Sigmoid colon (tissue), 7 donors: ENCODE measurements around the gene LRRC7. TPM values are rescaled to one million over a fixed set of nuclear protein-coding genes. Genes with fewer than 3 reads are reported as not detected.

Experiments
- DNase-seq: peaks from one replicate; pipeline ENCODE4 v3.0.0-alpha.2; 2019
- H3K27ac ChIP-seq, 4 donors: fragments of 200-600 bp; sonication (generic); one replicate each; pipeline ENCODE4 v1.5.1; 2016 to 2019; ENCODE audit warnings: mild to moderate bottlenecking in 1 of 4
- H3K27me3 ChIP-seq, 3 donors: fragments of 200-600 bp; sonication (generic); one replicate each; pipeline ENCODE4 v1.5.1; 2019; ENCODE audit warnings: mild to moderate bottlenecking in 1 of 3
- H3K36me3 ChIP-seq, 4 donors: fragments of 200-600 bp; sonication (generic); one replicate each; pipeline ENCODE4 v1.5.1; 2016 to 2019
- H3K4me1 ChIP-seq, 4 donors: fragments of 200-600 bp; sonication (generic); one replicate each; pipeline ENCODE4 v1.5.1; 2017 to 2019
- H3K4me3 ChIP-seq, 4 donors: fragments of 200-600 bp; sonication (generic); one replicate each; pipeline ENCODE4 v1.5.1; 2017 to 2019; ENCODE audit warnings: mild to moderate bottlenecking in 2 of 4, moderate library complexity in 1 of 4
- H3K9me3 ChIP-seq, 4 donors: fragments of 200-600 bp in 3 of 4; sonication (generic) in 3 of 4; one replicate each; pipeline versions ENCODE4 v1.5.1 to v1.6.1; 2013 to 2019
- CTCF ChIP-seq, 4 experiments: fragments of 450-650 bp in 3 of 4; fragments of 200-600 bp in 1 of 4; IDR thresholded peaks; one replicate each; pipeline ENCODE4 v1.5.1; 2016 to 2019; ENCODE audit warnings: antibody characterized with exemption in 4 of 4, mild to moderate bottlenecking in 3 of 4, moderate library complexity in 2 of 4
- EP300 ChIP-seq, 4 donors: sonication (generic); formaldehyde crosslinking; IDR thresholded peaks; one replicate each; pipeline ENCODE4 v1.6.1; 2017; ENCODE audit warnings: antibody characterized with exemption in 4 of 4
- POLR2A ChIP-seq, 2 donors: fragments of 450-650 bp; IDR thresholded peaks; one replicate each; pipeline ENCODE4 v1.6.1; 2016; ENCODE audit warnings: antibody characterized with exemption in 2 of 2, mild to moderate bottlenecking in 2 of 2, moderate library complexity in 2 of 2
- POLR2AphosphoS5 ChIP-seq, 4 donors: sonication (generic); formaldehyde crosslinking; IDR thresholded peaks; one replicate each; pipeline ENCODE4 v1.6.1; 2017; ENCODE audit warnings: antibody characterized with exemption in 4 of 4
- WGBS, 2 donors: extraction: QIAGEN DNeasy Blood & Tissue Kit; methylation state at CpG; one replicate each; pipeline ENCODE4 v1.1.7; 2013; 5-methylcytosine and 5-hydroxymethylcytosine counted together
- intact Hi-C: fragments of 100-400 bp; cut with DNase I; formaldehyde crosslinking; loops from one replicate; pipeline ENCODE4 v1.15.1; 2023
- polyA plus RNA-seq, 3 donors: library from polyadenylated mRNA; stranded (reverse); fragments of 200-250 nt; gene quantifications; one replicate each; pipeline ENCODE4 v1.2.3, GENCODE V29; 2013
- total RNA-seq, 4 donors: library from RNA; depleted of rRNA; stranded (reverse); fragments of >200 nt; gene quantifications; one replicate each; pipeline ENCODE4 v1.1.0, GENCODE V29; 2016
- donor health status: healthy with polysubstance abuse.
- donor health status: Bipolar disorder and iron deficiency.
- donor health status: healthy.

Gene LRRC7
- total and polyA plus RNA-seq, 7 donors: 0.16 to 1.9 (median 0.41) TPM; not detected in 2

- WGBS, 2 donors: 2 to 4% methylated on average over 12 of the region's 12 CpGs
- H3K27me3 ChIP-seq: peaks cover 0 to 33% (median 6%) of the 10 kb centered on the region in 3 donors
- intact Hi-C loops: no loop called here
- no peaks in the 10 kb centered on the region for H3K36me3 ChIP-seq
- no peak overlapping the region for H3K27ac ChIP-seq
- H3K4me3 ChIP-seq: peak overlapping the region; percentile 34 to 68 (median 56)
- peaks cover 0 to 26% (median 22%) of the 10 kb centered on the region in 4 donors for H3K4me1 ChIP-seq
- H3K9me3 ChIP-seq: no peaks in the 10 kb centered on the region
- TF ChIP-seq EP300 (IDR thresholded peaks at IDR 0.05): no peak
- TF ChIP-seq CTCF (IDR thresholded peaks at IDR 0.05): no peak
- TF ChIP-seq POLR2AphosphoS5 (IDR thresholded peaks at IDR 0.05): no peak
- no peak for TF ChIP-seq POLR2A (IDR thresholded peaks at IDR 0.05)
- DNase-seq: no peak
Observed at GRCh38 chr1:69569175-69569541, 1.4 kb downstream of the LRRC7 start.

- peaks cover 0 to 33% (median 6%) of the 10 kb centered on the region in 3 donors for H3K27me3 ChIP-seq
- no peaks in the 10 kb centered on the region for H3K36me3 ChIP-seq
- TF ChIP-seq POLR2A (IDR thresholded peaks at IDR 0.05) (no peak), POLR2AphosphoS5 (IDR thresholded peaks at IDR 0.05) (no peak), EP300 (IDR thresholded peaks at IDR 0.05) (no peak), CTCF (IDR thresholded peaks at IDR 0.05) (no peak)
- intact Hi-C loops: no loop called here
- DNase-seq: no peak
- H3K4me3 ChIP-seq: peak overlapping the region in 3 of 4 donors; percentile 50 to 68 (median 63)
- 4 to 6% methylated on average over 26 of the region's 26 CpGs for WGBS, 2 donors
- H3K27ac ChIP-seq: no peak overlapping the region
- H3K4me1 ChIP-seq: peaks cover 0 to 26% (median 22%) of the 10 kb centered on the region in 4 donors
- H3K9me3 ChIP-seq: no peaks in the 10 kb centered on the region
Observed at GRCh38 chr1:69569576-69570328, 2.0 kb downstream of the LRRC7 start.

GRCh38 chr1:69570356-69570755 is 2.6 kb downstream of the LRRC7 start:
- Histone ChIP-seq H3K4me1 (peaks cover 0 to 26% (median 22%) of the 10 kb centered on the region in 4 donors), H3K9me3 (no peaks in the 10 kb centered on the region), H3K27me3 (peaks cover 0 to 33% (median 6%) of the 10 kb centered on the region in 3 donors), H3K4me3 (peak overlapping the region in 2 of 4 donors; percentile 63 to 68), H3K27ac (no peak overlapping the region), H3K36me3 (no peaks in the 10 kb centered on the region)
- intact Hi-C loops: no loop called here
- 15 to 42% methylated on average over 10 of the region's 10 CpGs for WGBS, 2 donors
- TF ChIP-seq CTCF (IDR thresholded peaks at IDR 0.05) (no peak), EP300 (IDR thresholded peaks at IDR 0.05) (no peak), POLR2AphosphoS5 (IDR thresholded peaks at IDR 0.05) (no peak), POLR2A (IDR thresholded peaks at IDR 0.05) (no peak)
- no peak for DNase-seq

- TF ChIP-seq POLR2AphosphoS5 (IDR thresholded peaks at IDR 0.05): no peak
- 75 to 76% methylated on average over 2 of the region's 2 CpGs for WGBS, 2 donors
- no peaks in the 10 kb centered on the region for H3K9me3 ChIP-seq
- H3K4me1 ChIP-seq: peaks cover 0 to 18% (median 17%) of the 10 kb centered on the region in 4 donors
- H3K4me3 ChIP-seq: no peak overlapping the region
- H3K36me3 ChIP-seq: no peaks in the 10 kb centered on the region
- H3K27ac ChIP-seq: no peak overlapping the region
- intact Hi-C loops: no loop called here
- DNase-seq: no peak
- H3K27me3 ChIP-seq: peaks cover 0 to 27% (median 6%) of the 10 kb centered on the region in 3 donors
Observed at GRCh38 chr1:69572921-69573320, 5.2 kb downstream of the LRRC7 start.

GRCh38 chr1:69573911-69574310 is 6.2 kb downstream of the LRRC7 start:
- H3K27ac ChIP-seq: no peak overlapping the region
- H3K27me3 ChIP-seq: peaks cover 0 to 17% (median 0%) of the 10 kb centered on the region in 3 donors
- TF ChIP-seq EP300 (IDR thresholded peaks at IDR 0.05): no peak
- no peak for TF ChIP-seq CTCF (IDR thresholded peaks at IDR 0.05)
- no peak for TF ChIP-seq POLR2A (IDR thresholded peaks at IDR 0.05)
- no peak for TF ChIP-seq POLR2AphosphoS5 (IDR thresholded peaks at IDR 0.05)
- 44 to 46% methylated on average over 2 of the region's 2 CpGs for WGBS, 2 donors
- H3K36me3 ChIP-seq: no peaks in the 10 kb centered on the region
- peaks cover 0 to 9% (median 8%) of the 10 kb centered on the region in 4 donors for H3K4me1 ChIP-seq
- H3K4me3 ChIP-seq: no peak overlapping the region
- no peak for DNase-seq
- intact Hi-C loops: no loop called here
- H3K9me3 ChIP-seq: no peaks in the 10 kb centered on the region
